Measurements from ENCODE around the gene AKAP11. TPM values are rescaled to one million over a fixed set of nuclear protein-coding genes. Genes with fewer than 3 reads are reported as not detected.

AKAP11 gene
- polyA plus RNA-seq, 1 experiment = 29.8 TPM

- DNase-seq (ENCODE audit: low read depth, low spot score) = no peak
- H3K9me3 ChIP-seq (ENCODE audit: control insufficient read depth, insufficient read depth, low read length) = no peaks in the 10 kb centered on the region
- H3K4me3 ChIP-seq (ENCODE audit: low read depth, low read length) = no peak overlapping the region
- no peaks in the 10 kb centered on the region for H3K27me3 ChIP-seq (ENCODE audit: control insufficient read depth, insufficient read depth, low read length)
- TF ChIP-seq CTCF (IDR thresholded peaks at IDR 0.05; ENCODE audit: low read depth, low read length) = no peak
- ChIA-PET POLR2A (no interaction called here), CTCF (no interaction called here)
- no peak overlapping the region for H3K27ac ChIP-seq (ENCODE audit: low read depth, low read length)
Measured at GRCh38 chr13:42324704-42325103, 52.8 kb downstream of the AKAP11 start.

- H3K9me3 ChIP-seq (ENCODE audit: control insufficient read depth, insufficient read depth, low read length) = no peaks in the 10 kb centered on the region
- ChIA-PET CTCF (interaction anchor here (0.6 kb wide), 1 partner anchor 108 kb away, joined by 3 read pairs; no protein-coding TSS in a partner anchor), POLR2A (no interaction called here)
- DNase-seq (ENCODE audit: low read depth, low spot score) = no peak
- H3K27ac ChIP-seq (ENCODE audit: low read depth, low read length) = no peak overlapping the region
- H3K27me3 ChIP-seq (ENCODE audit: control insufficient read depth, insufficient read depth, low read length) = no peaks in the 10 kb centered on the region
- no peak overlapping the region for H3K4me3 ChIP-seq (ENCODE audit: low read depth, low read length)
- no peak for TF ChIP-seq CTCF (IDR thresholded peaks at IDR 0.05; ENCODE audit: low read depth, low read length)
Measured at GRCh38 chr13:42327725-42328124, 55.8 kb downstream of the AKAP11 start.

GRCh38 chr13:42328672-42329071 is 56.7 kb downstream of the AKAP11 start:
- POLR2A ChIA-PET = no interaction called here
- no peak for TF ChIP-seq CTCF (IDR thresholded peaks at IDR 0.05; ENCODE audit: low read depth, low read length)
- Histone ChIP-seq H3K4me3 (ENCODE audit: low read depth, low read length) (no peak overlapping the region), H3K27me3 (ENCODE audit: control insufficient read depth, insufficient read depth, low read length) (no peaks in the 10 kb centered on the region), H3K27ac (ENCODE audit: low read depth, low read length) (no peak overlapping the region), H3K9me3 (ENCODE audit: control insufficient read depth, insufficient read depth, low read length) (no peaks in the 10 kb centered on the region)
- CTCF ChIA-PET = interaction anchor here (0.6 kb wide), 1 partner anchor 109 kb away, joined by 3 read pairs; no protein-coding TSS in a partner anchor
- DNase-seq (ENCODE audit: low read depth, low spot score) = no peak

GRCh38 chr13:42329239-42329638 is 57.3 kb downstream of the AKAP11 start:
- Histone ChIP-seq H3K27ac (ENCODE audit: low read depth, low read length) (no peak overlapping the region), H3K9me3 (ENCODE audit: control insufficient read depth, insufficient read depth, low read length) (no peaks in the 10 kb centered on the region), H3K4me3 (ENCODE audit: low read depth, low read length) (no peak overlapping the region), H3K27me3 (ENCODE audit: control insufficient read depth, insufficient read depth, low read length) (no peaks in the 10 kb centered on the region)
- TF ChIP-seq CTCF (IDR thresholded peaks at IDR 0.05; ENCODE audit: low read depth, low read length) = no peak
- DNase-seq (ENCODE audit: low read depth, low spot score) = no peak
- ChIA-PET CTCF (no interaction called here), POLR2A (no interaction called here)

- H3K9me3 ChIP-seq (ENCODE audit: control insufficient read depth, insufficient read depth, low read length) = no peaks in the 10 kb centered on the region
- CTCF ChIA-PET = no interaction called here
- DNase-seq (ENCODE audit: low read depth, low spot score) = no peak
- no peak overlapping the region for H3K4me3 ChIP-seq (ENCODE audit: low read depth, low read length)
- POLR2A ChIA-PET = no interaction called here
- no peaks in the 10 kb centered on the region for H3K27me3 ChIP-seq (ENCODE audit: control insufficient read depth, insufficient read depth, low read length)
- no peak for TF ChIP-seq CTCF (IDR thresholded peaks at IDR 0.05; ENCODE audit: low read depth, low read length)
- H3K27ac ChIP-seq (ENCODE audit: low read depth, low read length) = no peak overlapping the region
Measured at GRCh38 chr13:42331009-42331408, 59.1 kb downstream of the AKAP11 start.
